HG03159 (cell line): ENCODE results near the gene VENTX.

Source experiments
- ATAC-seq: cut with Tn5 transposase; IDR thresholded peaks from one replicate; pipeline ENCODE4 v1.9.1; 2021; ENCODE audit warnings: mild to moderate bottlenecking, moderate library complexity; ENCODE audit not compliant: unreplicated experiment

The VENTX gene

DNA sequence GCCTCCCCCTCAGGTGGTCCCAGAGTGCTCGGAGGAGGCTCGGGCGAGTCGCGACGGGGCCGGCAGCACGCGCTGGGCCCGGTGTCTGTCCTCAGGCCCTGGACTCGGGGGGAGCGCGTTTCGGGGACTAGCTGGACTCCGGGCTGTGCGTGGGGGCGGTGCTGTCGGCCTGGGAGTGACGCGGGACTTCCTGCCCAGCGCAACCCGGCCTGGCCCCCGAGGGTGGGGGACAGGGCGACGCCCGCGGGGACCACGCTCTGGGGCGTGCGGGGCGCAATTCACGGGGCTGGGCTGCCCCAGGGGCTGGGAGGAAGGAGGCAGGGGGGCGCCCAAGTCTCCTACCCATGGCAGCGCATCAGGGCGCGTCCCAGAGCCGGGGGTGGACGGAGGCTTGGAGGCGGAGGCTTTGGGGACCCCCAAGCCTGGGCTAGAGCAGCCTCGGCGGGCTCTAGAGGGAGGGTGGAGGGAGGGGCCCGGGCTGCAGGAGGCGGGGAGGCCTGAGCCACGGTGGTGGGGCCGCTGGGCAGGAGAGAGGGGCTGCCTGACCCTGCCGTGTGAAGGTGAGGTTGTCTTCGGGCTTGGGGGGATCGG lies 2.3 kb upstream of the VENTX start:
- no peak for ATAC-seq

- no peak for ATAC-seq
Measured at GRCh38 chr10:133235932-133236331, 1.7 kb upstream of the VENTX start.

- no peak for ATAC-seq
Measured at GRCh38 chr10:133236401-133237240, 1.0 kb upstream of the VENTX start.

DNA sequence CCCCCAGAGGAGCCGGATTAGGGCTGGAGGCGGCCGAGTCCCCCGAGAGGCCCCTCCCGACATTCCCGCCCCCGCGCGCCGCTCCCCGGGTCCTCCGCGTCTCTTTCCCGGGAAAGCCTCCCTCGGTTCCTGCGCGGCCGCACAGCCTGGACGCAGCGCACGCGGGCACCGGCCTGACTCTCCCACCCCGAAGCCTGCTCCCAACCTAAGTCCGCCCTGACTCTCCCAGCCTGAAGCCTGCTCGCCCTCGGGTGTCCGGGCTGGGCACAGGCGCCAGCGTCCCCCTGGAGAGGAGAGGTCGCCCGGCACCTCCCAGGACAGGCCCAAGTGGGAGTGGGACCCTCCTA lies 441 bp upstream of the VENTX start:
- ATAC-seq = no peak

DNA sequence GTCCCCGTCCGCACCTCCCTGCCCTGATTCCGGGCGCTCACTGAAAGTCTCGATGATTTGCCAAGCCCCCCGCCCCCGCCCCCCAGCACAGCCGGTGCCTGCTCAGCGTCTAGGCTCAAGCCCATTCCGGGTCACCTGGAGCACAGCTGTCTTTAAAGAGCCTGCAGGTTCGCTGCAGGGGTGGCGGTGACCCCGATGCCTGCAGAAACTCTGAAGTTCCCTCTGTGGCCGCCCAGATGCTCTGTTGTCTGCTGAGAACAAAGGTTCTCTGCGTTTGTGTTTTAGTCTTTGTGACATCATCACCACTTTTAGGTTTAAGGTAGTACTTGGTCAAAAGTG lies 780 bp downstream of the VENTX start:
- no peak for ATAC-seq

- no peak for ATAC-seq
Measured at GRCh38 chr10:133239990-133240389, 2.3 kb downstream of the VENTX start.

DNA sequence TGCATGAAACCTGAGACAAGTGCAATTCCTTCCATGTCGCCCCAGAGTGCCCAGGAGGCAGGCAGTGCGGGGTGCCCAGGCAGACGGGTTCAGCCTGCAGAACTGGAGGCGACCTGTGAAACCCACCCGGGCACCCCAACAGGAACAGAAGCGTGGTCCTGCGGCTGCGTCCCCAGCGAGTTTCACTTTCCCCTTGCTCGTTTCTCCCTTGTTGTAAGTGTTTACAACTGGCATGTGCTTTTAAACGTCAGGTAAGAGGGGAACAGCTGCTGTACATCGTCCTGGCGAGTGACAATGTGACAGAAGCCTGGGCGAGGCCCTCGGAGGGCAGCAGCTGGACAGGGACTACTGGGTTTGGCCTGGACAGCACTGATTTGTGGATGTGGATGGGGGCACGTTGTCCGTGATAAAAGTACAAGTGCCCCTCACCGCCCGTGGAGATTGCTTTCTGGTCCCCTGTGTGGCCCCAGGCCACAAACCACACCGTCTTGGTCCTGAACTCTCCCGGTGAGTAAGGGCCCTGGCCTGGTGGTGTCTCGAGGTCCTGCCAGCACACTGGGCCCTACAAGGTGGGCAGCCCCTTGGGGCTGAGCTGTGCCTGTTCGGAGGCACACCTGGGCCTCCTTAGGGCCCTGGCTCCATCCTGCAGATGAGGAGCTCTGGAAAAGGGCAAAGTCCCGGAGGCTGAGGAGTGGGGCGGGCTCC lies 4.0 kb downstream of the VENTX start:
- ATAC-seq = no peak

DNA sequence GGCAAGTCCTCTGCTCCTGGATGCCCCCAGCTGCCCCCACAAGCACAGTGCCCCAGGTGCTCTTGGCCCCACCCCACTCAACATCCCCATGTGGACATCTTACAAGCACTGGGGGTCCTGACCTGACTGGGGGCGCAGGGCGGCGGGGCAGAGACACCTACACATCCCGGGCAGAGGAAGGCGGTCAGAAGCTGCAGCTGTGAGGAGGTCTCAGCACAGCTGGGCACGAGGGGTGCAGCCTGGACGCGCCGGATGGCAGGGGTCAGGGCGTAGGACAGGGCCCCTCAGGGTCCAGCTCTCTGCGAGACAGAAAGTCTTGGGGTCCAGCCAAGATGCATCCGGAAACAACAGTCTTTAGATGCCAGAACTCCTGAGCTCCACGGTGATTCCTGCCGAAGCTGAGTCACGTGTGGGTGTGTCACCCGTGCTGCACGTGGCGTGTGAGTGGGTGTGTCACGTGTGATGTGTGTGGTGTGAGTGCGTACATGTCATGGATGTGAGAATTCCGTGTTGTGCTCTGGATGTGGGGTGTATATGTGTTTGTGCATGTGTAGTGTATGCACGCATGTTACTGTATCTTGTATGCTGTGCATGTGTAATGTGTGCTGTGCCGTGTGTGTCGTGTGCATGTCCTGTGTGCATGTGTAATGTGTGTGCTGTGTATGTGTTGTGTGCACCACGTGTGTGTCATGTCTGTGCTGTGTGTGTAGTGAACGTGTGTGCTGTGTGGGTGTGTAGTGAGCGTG lies 5.1 kb downstream of the VENTX start:
- no peak for ATAC-seq

- no peak for ATAC-seq
Measured at GRCh38 chr10:133243593-133243992, 5.9 kb downstream of the VENTX start.

DNA sequence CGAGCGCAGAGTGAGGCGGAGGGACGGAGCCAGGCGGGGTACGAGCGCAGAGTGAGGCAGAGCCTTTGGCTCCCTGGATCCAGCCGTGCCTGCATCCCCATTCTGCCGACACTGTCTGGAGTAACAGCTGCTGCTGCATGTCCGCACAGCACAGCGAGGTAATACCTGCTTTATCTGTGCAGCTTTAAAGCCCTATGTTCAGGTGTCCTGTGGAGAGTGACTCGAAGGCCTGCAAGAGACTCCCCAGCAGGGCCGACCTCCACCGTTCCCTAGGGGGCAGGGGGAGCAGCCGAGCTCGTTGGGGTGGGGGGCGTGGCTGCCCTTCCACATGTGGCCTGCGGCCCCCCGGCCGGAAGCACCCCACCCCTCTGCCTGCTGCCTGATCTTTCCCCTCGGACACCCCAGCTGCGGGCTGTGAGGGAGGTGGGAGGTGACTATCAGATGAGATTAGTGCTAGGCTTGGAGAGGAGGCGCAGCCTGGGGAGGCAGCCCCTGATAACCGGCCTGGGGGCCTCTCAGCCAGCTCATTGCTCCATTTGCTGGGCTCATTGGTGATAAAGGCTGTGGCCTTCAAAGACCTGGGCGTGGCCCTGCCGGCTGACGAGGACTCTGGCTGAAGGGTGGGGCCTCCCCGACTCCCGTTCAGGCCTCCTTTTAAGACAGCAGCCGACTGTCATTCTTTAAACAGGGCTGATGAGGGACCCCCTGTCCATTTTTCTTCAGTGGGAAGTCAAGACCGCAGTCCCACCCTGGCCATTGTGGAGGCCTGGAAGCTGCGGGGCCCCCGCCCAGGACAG lies 8.0 kb downstream of the VENTX start:
- no peak for ATAC-seq

DNA sequence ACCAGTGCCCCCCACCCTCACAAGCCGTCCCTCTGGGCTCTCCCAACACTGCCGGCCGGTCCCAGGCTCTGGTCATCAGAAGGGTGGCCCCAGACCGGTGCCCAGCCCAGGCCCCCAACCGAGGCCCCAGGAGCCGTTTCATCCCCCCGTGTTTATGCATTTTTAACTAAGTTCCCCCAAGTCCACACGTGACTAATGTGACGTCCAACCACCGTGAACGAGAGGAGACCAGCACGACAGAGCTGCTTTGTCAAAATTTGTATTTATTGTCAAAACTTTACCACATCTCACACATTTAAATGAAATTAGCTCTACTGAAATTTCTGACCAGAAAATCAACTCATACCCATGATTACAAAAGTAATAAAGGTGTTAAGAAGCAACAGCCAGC lies 8.6 kb downstream of the VENTX start:
- no peak for ATAC-seq

DNA sequence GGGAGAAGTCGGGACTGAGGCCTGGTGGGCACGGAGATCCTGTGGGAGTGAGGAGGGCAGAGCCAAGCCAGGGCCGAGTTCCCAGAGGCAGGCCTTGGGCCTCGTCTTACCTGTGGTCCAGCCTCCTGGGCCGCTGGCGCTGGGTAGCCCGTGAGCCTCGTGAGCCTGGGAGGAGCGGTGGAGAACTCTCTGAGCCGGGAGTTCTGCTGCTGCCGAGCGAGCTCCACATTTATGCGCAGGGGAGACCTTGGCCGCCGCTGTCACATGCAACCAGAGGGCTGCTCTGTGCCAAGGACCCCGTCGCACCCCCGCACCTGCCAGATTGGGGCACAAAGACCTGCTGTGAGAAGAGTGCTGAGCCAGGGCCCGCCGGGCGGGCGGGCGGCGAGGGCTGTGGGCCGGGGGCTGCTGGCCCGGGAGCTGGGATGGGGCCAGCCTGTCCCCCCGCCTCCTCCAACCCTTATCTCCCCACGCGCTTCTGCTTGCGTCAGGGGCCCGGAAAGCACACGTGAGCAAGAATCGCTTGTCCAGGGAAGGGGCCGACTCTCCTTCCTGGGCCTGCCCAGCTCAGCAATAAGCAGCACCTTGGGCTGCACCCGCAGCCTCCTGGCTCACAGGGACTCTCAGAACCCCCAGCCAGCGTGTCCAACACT lies 10.2 kb downstream of the VENTX start:
- no peak for ATAC-seq

DNA sequence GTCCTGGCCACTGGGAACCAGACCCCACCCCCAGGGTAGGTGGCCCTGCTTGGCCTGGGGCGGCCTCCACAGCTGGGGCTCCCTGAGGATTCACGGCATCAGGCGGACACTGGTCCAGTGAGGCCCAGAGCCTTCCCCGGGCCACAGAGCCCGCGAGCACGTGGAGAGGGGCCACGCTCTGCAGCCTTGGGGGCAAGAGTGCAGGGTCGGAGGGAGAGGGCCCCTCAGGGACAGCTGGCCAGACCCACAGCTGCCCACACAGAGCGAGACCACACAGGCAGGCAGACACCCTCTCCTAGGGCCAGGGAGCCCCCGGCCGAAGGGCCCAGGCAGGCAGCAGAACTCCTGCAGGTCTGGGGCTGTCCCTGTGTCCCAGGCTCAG lies 10.7 kb downstream of the VENTX start:
- no peak for ATAC-seq

DNA sequence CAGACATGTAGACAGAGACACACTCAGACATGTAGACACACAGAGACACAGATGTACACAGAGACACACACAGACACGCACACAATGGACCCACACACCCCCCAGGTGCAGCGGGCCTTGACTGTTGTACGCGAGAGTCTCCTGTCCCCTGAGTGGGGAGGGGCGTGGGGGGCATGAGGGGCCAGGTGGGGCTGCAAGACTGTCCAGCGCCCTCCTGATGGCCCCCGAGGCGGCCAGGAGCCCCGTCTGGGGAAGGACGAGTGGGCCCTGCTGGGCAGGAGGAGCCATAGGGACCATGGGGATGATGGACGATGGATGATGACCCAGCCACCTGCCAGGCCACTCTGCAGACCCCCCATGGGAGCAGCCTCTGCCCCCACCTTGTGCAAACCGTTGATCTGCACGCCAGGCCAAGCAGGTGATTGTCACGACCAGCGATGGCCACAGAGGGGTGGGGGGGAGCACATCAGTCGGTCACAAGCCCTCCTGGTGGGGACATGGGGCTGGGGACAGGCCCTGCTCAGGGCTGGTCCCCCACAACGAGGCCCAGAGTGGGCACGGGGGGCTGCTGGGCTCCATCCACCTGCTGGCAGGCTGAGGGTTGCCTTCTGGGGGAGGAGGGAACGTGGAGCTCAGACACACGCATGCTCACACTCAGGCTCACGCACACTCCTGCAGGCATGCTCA lies 11.6 kb downstream of the VENTX start:
- no peak for ATAC-seq

- no peak for ATAC-seq
Measured at GRCh38 chr10:133249975-133250754, 12.5 kb downstream of the VENTX start.

DNA sequence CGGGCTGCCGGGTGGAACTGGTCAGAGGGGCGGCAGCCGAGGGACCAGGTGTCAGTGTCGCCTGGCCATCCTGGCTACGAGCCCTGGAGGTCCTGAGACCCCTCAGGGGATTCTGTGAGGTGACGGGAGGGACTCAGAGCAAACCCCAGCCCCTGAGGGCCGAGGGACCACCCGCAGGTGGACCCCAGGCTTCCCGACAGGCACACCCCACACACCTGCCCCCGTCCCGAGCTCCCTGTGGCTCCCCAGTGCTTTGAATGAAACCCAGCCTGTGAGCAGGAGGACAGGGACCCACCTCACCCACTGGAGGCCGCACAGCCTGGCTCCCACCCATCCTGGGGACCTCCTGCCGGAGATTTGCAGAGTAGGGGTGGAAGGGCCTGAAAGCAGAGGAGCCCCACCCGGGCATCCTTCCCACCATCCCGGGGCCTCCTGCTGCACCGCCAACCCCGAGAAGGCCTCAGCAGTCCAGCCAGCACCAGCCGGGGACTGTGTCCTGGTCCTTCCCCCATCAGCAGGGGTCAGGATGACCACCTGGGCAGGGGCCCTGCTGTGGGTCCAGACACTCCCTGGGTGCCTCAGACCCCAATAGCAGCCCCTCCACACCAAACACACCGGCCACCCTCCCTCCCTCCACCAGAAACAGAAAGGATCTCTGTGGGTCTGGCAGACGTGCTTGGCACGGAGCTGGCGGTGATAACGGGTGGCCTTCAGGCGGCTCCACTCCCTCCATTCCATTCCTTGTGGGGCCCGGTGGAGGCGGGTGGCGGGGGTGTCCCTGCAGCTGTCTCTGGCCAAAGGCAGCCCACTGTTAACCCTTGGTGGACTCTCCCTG lies 13.9 kb downstream of the VENTX start:
- no peak for ATAC-seq

- no peak for ATAC-seq
Measured at GRCh38 chr10:133252223-133252552, 14.5 kb downstream of the VENTX start.

- ATAC-seq = no peak
Measured at GRCh38 chr10:133253361-133253955, 15.8 kb downstream of the VENTX start.
